Measurements from ENCODE around the gene LIMS2.

DNA sequence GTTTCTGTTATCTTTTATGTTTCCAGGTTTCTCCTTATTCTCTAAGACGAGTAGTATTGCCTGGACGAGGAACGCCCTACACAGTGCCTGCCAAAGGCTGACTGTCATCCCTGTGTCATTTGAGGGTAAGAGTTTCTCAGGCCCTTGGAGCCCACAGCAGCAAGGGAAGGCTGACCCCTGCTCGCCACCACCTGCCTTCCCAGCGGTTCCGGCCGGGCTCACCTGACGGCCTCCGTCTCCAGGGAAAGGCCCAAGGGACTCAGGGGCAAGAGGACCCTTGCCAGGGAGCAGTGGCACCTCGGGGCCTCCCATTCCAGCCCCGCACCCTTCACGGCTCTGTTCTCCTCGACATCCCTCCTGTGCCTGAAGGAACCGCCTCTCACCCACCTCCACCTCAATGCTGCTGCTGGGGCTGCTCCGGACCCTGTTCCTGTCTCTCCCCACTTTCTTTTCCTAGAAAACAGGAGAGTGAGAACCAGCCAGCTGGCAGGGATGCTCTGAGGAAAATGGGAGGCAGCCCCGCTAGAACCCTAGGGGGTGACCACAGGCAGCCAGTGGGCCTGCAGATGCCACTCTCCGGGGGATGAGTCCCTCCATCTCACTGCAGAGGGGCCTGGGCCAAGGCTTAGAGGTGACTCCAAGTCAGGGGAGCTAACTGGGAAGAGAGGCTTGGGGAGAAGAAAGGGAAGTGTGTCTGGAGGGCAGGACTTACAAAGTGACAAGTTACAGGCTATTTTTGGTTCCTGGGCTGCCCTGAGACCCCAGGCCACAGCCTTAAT, 1.9 kb downstream of the LIMS2 start:
- no peak for TF ChIP-seq POLR2A (IDR thresholded peaks at IDR 0.05)
- TF ChIP-seq, protein P1, sequence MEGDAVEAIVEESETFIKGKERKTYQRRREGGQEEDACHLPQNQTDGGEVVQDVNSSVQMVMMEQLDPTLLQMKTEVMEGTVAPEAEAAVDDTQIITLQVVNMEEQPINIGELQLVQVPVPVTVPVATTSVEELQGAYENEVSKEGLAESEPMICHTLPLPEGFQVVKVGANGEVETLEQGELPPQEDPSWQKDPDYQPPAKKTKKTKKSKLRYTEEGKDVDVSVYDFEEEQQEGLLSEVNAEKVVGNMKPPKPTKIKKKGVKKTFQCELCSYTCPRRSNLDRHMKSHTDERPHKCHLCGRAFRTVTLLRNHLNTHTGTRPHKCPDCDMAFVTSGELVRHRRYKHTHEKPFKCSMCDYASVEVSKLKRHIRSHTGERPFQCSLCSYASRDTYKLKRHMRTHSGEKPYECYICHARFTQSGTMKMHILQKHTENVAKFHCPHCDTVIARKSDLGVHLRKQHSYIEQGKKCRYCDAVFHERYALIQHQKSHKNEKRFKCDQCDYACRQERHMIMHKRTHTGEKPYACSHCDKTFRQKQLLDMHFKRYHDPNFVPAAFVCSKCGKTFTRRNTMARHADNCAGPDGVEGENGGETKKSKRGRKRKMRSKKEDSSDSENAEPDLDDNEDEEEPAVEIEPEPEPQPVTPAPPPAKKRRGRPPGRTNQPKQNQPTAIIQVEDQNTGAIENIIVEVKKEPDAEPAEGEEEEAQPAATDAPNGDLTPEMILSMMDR (IDR thresholded peaks at IDR 0.05), result no peak

All from body of pancreas (tissue), 4 donors.